Prostate gland (tissue), 2 donors: ENCODE data around the gene GRB10.

Source experiments
- POLR2AphosphoS5 ChIP-seq: sonication (generic); formaldehyde crosslinking; IDR thresholded peaks from one replicate; pipeline ENCODE4 v1.6.1; 2017; ENCODE audit warnings: antibody characterized with exemption
- TF ChIP-seq, protein P1 (sequence below), 4 experiments: fragments of 200-600 bp in 2 of 4; fragments of 450-650 bp in 2 of 4; sonication (generic) in 2 of 4; IDR thresholded peaks; 1 replicate in 3 of 4; 2 replicates in 1 of 4; pipeline ENCODE4 v1.5.1; 2016 to 2019; ENCODE audit warnings: antibody characterized with exemption in 4 of 4, mild to moderate bottlenecking in 2 of 4, moderate library complexity in 2 of 4

DNA sequence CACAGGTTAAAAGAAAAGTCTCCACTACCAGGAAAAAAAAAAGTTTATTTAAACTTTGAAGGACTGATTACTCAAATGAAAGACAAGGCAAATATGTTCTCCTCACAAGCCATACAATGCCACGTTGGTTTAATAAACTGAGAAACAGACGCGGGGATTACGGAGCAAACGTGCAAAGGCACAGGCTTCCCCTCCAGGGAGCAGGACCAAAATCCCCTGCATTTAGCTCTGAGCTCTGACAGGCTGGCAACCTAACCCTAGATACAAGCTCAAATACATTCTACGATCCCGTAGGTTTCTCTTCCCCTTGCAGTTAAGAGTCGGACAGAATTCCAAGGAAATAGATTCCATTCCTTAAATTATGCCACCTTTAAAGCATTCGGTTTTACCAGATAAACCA is 7.7 kb upstream of the GRB10 start:
- no peak for TF ChIP-seq POLR2AphosphoS5
- TF ChIP-seq, protein P1, sequence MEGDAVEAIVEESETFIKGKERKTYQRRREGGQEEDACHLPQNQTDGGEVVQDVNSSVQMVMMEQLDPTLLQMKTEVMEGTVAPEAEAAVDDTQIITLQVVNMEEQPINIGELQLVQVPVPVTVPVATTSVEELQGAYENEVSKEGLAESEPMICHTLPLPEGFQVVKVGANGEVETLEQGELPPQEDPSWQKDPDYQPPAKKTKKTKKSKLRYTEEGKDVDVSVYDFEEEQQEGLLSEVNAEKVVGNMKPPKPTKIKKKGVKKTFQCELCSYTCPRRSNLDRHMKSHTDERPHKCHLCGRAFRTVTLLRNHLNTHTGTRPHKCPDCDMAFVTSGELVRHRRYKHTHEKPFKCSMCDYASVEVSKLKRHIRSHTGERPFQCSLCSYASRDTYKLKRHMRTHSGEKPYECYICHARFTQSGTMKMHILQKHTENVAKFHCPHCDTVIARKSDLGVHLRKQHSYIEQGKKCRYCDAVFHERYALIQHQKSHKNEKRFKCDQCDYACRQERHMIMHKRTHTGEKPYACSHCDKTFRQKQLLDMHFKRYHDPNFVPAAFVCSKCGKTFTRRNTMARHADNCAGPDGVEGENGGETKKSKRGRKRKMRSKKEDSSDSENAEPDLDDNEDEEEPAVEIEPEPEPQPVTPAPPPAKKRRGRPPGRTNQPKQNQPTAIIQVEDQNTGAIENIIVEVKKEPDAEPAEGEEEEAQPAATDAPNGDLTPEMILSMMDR (IDR thresholded peaks at IDR 0.05) = no peak
